HEK293 (cell line): ENCODE results near the gene ADAT2.

Experiments
- CTCF ChIA-PET: fragments of 350-600 bp; formaldehyde crosslinking; extraction: SDS; loops from one replicate; lab custom pipeline; 2021; ENCODE audit warnings: antibody characterized with exemption; lab: Yijun Ruan, JAX
- POLR2A ChIA-PET: fragments of 300-600 bp; formaldehyde crosslinking; extraction: SDS; loops from one replicate; lab custom pipeline; 2020; ENCODE audit warnings: antibody characterized with exemption, inconsistent platforms; lab: Yijun Ruan, JAX
- H3K27ac ChIP-seq: fragments of 200-500 bp; sonication (Bioruptor generic); 2 replicates; pipeline ENCODE4 v1.5.1; 2014; ENCODE audit warnings: low read depth, low read length, control low read depth, inconsistent platforms; ENCODE audit errors: extremely low read depth
- H3K36me3 ChIP-seq, 2 experiments: fragments of 200-500 bp in 1 of 2; sonication (Bioruptor generic) in 1 of 2; 1 replicate in 1 of 2; 2 replicates in 1 of 2; pipeline ENCODE4 v1.5.1; 2014 to 2017; ENCODE audit warnings: inconsistent platforms in 2 of 2, low read length in 2 of 2; ENCODE audit not compliant: control insufficient read depth in 2 of 2, insufficient read depth in 1 of 2
- H3K4me1 ChIP-seq: fragments of 200-500 bp; sonication (Bioruptor generic); 2 replicates; pipeline ENCODE4 v1.5.1; 2014; ENCODE audit warnings: mild to moderate bottlenecking, low read length, inconsistent platforms; ENCODE audit not compliant: control insufficient read depth, insufficient read depth
- H3K4me3 ChIP-seq: 2 replicates; pipeline ENCODE4 v1.5.1; 2011; ENCODE audit warnings: low read depth, mild to moderate bottlenecking, control low read depth, low read length, moderate library complexity
- H3K9me3 ChIP-seq: fragments of 200-500 bp; sonication (Bioruptor generic); 2 replicates; pipeline ENCODE4 v1.5.1; 2014; ENCODE audit warnings: low read depth, low read length, inconsistent platforms; ENCODE audit not compliant: control insufficient read depth, insufficient read depth
- INSM2 ChIP-seq: fragments of 450-650 bp; formaldehyde crosslinking; IDR thresholded peaks from 2 replicates; pipeline ENCODE4 v1.5.1; 2016; ENCODE audit warnings: missing biosample characterization, missing genetic modification characterization
- KLF1 ChIP-seq: fragments of 450-650 bp; formaldehyde crosslinking; IDR thresholded peaks from 2 replicates; pipeline ENCODE4 v1.5.1; 2016; ENCODE audit warnings: missing biosample characterization, missing genetic modification characterization
- OSR2 ChIP-seq: fragments of 450-650 bp; formaldehyde crosslinking; IDR thresholded peaks from 2 replicates; pipeline ENCODE4 v1.5.1; 2016; ENCODE audit warnings: missing biosample characterization, missing genetic modification characterization
- PATZ1 ChIP-seq: fragments of 450-650 bp; formaldehyde crosslinking; IDR thresholded peaks from 2 replicates; pipeline ENCODE4 v1.5.1; 2016; ENCODE audit warnings: missing biosample characterization, missing genetic modification characterization
- SALL2 ChIP-seq: fragments of 450-650 bp; formaldehyde crosslinking; IDR thresholded peaks from 2 replicates; pipeline ENCODE4 v1.5.0; 2017; ENCODE audit warnings: missing biosample characterization, mild to moderate bottlenecking, missing genetic modification characterization, borderline replicate concordance
- SP2 ChIP-seq: fragments of 450-650 bp; formaldehyde crosslinking; IDR thresholded peaks from 2 replicates; pipeline ENCODE4 v1.5.1; 2016; ENCODE audit warnings: missing biosample characterization, missing genetic modification characterization
- ZNF48 ChIP-seq: fragments of 450-650 bp; formaldehyde crosslinking; IDR thresholded peaks from 2 replicates; pipeline ENCODE4 v1.5.1; 2016; ENCODE audit warnings: missing biosample characterization, missing genetic modification characterization
- ZNF596 ChIP-seq: fragments of 450-650 bp; IDR thresholded peaks from 2 replicates; pipeline ENCODE4 v1.5.0; 2018; ENCODE audit warnings: missing biosample characterization, mild to moderate bottlenecking, missing genetic modification characterization, moderate library complexity
- ZNF747 ChIP-seq: fragments of 450-650 bp; formaldehyde crosslinking; IDR thresholded peaks from 2 replicates; pipeline ENCODE4 v1.5.1; 2016; ENCODE audit warnings: missing biosample characterization, missing genetic modification characterization
- TF ChIP-seq, protein P1 (sequence below): fragments of 450-650 bp; formaldehyde crosslinking; IDR thresholded peaks from 2 replicates; pipeline ENCODE4 v1.5.1; 2016; ENCODE audit warnings: missing biosample characterization, missing genetic modification characterization
- TF ChIP-seq, protein P2 (sequence below): fragments of 450-650 bp; formaldehyde crosslinking; IDR thresholded peaks from 2 replicates; pipeline ENCODE4 v1.5.1; 2016; ENCODE audit warnings: missing biosample characterization, missing genetic modification characterization
- TF ChIP-seq, protein P3 (sequence below): fragments of 450-650 bp; IDR thresholded peaks from 2 replicates; pipeline ENCODE4 v1.5.1; 2018; ENCODE audit warnings: missing biosample characterization, mild to moderate bottlenecking, missing genetic modification characterization
- TF ChIP-seq, protein P4 (sequence below): fragments of 450-650 bp; formaldehyde crosslinking; IDR thresholded peaks from 2 replicates; pipeline ENCODE4 v1.5.1; 2017; ENCODE audit warnings: missing biosample characterization, missing genetic modification characterization

ADAT2 gene

DNA sequence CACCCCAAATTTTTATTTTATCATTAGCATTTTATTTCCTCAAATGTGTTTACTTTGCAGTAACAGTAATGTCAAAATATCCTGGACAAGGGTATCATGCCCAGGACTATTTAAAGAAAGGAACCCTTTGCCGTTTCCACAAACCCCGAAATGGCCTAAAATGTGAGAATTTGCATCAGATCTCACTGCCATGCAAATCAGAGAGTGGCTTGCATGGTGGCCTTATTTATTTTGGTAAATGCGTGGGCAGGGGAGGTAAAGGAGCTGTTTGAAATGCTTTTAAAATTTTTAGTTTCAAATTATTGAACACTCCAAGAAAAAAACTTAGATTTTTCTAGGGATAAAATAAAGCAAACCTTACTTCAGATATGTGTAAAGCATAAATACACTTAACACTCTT, 43.8 kb downstream of the ADAT2 start (continued):
- TF ChIP-seq, protein P1, sequence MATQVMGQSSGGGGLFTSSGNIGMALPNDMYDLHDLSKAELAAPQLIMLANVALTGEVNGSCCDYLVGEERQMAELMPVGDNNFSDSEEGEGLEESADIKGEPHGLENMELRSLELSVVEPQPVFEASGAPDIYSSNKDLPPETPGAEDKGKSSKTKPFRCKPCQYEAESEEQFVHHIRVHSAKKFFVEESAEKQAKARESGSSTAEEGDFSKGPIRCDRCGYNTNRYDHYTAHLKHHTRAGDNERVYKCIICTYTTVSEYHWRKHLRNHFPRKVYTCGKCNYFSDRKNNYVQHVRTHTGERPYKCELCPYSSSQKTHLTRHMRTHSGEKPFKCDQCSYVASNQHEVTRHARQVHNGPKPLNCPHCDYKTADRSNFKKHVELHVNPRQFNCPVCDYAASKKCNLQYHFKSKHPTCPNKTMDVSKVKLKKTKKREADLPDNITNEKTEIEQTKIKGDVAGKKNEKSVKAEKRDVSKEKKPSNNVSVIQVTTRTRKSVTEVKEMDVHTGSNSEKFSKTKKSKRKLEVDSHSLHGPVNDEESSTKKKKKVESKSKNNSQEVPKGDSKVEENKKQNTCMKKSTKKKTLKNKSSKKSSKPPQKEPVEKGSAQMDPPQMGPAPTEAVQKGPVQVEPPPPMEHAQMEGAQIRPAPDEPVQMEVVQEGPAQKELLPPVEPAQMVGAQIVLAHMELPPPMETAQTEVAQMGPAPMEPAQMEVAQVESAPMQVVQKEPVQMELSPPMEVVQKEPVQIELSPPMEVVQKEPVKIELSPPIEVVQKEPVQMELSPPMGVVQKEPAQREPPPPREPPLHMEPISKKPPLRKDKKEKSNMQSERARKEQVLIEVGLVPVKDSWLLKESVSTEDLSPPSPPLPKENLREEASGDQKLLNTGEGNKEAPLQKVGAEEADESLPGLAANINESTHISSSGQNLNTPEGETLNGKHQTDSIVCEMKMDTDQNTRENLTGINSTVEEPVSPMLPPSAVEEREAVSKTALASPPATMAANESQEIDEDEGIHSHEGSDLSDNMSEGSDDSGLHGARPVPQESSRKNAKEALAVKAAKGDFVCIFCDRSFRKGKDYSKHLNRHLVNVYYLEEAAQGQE: no peak
- no peak for TF ChIP-seq ZNF747 (tag by site-specific recombination)
- no peak for TF ChIP-seq SP2 (tag by site-specific recombination)
- TF ChIP-seq, all 188 proteins: peak for 0

DNA sequence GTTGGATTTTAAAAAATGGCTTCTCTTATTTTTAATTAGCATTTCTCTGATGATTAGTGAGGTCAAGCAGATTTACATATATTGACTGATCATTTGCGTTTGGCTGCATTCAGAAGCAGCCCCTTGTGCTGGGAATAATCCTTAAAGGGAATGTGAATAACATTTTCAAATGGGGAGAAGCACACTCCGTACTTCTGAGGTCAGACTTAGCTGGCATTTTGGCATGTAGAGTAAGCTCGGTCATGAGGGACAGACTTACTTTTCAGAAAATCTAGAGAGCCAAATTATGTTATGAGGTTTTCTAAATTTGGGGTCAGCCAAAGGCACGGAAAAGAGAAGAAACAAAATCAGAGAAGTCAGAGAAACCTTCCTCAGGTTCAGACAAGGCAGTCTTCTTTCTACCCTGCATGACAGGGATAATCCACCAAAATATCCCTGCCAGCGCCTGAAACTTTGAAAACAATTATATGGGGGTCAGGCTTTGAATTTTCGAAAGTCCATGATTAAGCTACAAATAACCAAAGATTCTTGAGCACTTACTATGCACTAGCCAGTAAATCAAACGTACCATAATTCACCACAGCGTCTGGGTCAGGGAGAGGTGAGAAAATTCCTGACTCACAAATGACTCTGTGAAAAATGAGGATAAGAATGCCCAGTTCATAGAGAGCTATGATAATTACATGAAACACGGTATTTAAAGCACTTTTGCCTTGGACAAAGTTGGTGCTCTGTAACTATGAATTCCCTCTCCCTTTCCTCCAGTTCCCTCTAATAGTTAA, 44.9 kb downstream of the ADAT2 start:
- TF ChIP-seq KLF1 (no peak), ZNF48 (tag by site-specific recombination) (no peak), SALL2 (tag by site-specific recombination) (no peak), ZNF596 (tag by site-specific recombination) (no peak), OSR2 (tag by site-specific recombination) (no peak), PATZ1 (no peak), INSM2 (tag by site-specific recombination) (no peak)
- TF ChIP-seq, protein P2, sequence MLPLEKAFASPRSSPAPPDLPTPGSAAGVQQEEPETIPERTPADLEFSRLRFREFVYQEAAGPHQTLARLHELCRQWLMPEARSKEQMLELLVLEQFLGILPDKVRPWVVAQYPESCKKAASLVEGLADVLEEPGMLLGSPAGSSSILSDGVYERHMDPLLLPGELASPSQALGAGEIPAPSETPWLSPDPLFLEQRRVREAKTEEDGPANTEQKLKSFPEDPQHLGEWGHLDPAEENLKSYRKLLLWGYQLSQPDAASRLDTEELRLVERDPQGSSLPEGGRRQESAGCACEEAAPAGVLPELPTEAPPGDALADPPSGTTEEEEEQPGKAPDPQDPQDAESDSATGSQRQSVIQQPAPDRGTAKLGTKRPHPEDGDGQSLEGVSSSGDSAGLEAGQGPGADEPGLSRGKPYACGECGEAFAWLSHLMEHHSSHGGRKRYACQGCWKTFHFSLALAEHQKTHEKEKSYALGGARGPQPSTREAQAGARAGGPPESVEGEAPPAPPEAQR (tag by site-specific recombination): no peak
- TF ChIP-seq, protein P3, sequence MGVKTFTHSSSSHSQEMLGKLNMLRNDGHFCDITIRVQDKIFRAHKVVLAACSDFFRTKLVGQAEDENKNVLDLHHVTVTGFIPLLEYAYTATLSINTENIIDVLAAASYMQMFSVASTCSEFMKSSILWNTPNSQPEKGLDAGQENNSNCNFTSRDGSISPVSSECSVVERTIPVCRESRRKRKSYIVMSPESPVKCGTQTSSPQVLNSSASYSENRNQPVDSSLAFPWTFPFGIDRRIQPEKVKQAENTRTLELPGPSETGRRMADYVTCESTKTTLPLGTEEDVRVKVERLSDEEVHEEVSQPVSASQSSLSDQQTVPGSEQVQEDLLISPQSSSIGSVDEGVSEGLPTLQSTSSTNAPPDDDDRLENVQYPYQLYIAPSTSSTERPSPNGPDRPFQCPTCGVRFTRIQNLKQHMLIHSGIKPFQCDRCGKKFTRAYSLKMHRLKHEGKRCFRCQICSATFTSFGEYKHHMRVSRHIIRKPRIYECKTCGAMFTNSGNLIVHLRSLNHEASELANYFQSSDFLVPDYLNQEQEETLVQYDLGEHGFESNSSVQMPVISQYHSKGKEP (tag by site-specific recombination): no peak
- TF ChIP-seq, protein P4, sequence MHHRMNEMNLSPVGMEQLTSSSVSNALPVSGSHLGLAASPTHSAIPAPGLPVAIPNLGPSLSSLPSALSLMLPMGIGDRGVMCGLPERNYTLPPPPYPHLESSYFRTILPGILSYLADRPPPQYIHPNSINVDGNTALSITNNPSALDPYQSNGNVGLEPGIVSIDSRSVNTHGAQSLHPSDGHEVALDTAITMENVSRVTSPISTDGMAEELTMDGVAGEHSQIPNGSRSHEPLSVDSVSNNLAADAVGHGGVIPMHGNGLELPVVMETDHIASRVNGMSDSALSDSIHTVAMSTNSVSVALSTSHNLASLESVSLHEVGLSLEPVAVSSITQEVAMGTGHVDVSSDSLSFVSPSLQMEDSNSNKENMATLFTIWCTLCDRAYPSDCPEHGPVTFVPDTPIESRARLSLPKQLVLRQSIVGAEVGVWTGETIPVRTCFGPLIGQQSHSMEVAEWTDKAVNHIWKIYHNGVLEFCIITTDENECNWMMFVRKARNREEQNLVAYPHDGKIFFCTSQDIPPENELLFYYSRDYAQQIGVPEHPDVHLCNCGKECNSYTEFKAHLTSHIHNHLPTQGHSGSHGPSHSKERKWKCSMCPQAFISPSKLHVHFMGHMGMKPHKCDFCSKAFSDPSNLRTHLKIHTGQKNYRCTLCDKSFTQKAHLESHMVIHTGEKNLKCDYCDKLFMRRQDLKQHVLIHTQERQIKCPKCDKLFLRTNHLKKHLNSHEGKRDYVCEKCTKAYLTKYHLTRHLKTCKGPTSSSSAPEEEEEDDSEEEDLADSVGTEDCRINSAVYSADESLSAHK (tag by site-specific recombination): no peak
- Histone ChIP-seq H3K27ac (no peak overlapping the region), H3K4me1 (peaks cover 2% of the 10 kb centered on the region), H3K4me3 (no peak overlapping the region), H3K36me3 (no peaks in the 10 kb centered on the region), H3K9me3 (no peaks in the 10 kb centered on the region)
- CTCF ChIA-PET: interaction anchor here (0.8 to 1.3 kb wide), 3 partner anchors 22 to 174 kb away, joined by 3 read pairs; no protein-coding TSS in a partner anchor
- POLR2A ChIA-PET: no interaction called here
